Measurements from ENCODE around the gene ZNF511. TPM values are rescaled to one million over a fixed set of nuclear protein-coding genes. Genes with fewer than 3 reads are reported as not detected.
A peak's percentile ranks its signal among the peaks of the same experiment; 100 is the strongest.

Gene ZNF511
- total RNA-seq, 2 experiments from 2014 or later = 68.8 to 95.0 TPM

GRCh38 chr10:133326745-133327650 is 18.3 kb downstream of the ZNF511 start:
- no peak overlapping the region for H3K4me2 ChIP-seq (ENCODE audit: low read length)
- H3K27ac ChIP-seq (ENCODE audit: low read depth, low read length, poor library complexity, severe bottlenecking) = no peak overlapping the region
- no peaks in the 10 kb centered on the region for H4K20me1 ChIP-seq (ENCODE audit: insufficient read depth, low read length)
- CTCF ChIA-PET (ENCODE audit: unreplicated experiment) = no interaction called here
- no peak overlapping the region for H2AFZ ChIP-seq (ENCODE audit: low read length)
- H3K4me1 ChIP-seq (ENCODE audit: insufficient read depth, low read length, poor library complexity, severe bottlenecking) = peaks cover 9% of the 10 kb centered on the region
- no peaks in the 10 kb centered on the region for H3K9me2 ChIP-seq (ENCODE audit: insufficient read depth, low read length)
- POLR2A ChIA-PET = no interaction called here
- DNase-seq (ENCODE audit: low spot score) = no peak
- TF ChIP-seq EZH2phosphoT487 (IDR thresholded peaks at IDR 0.05; ENCODE audit: borderline replicate concordance, low read depth, low read length) = no peak
- no peak for TF ChIP-seq CTCF (conservative IDR thresholded peaks at IDR 0.05; ENCODE audit: low read length)
- no peaks in the 10 kb centered on the region for H3K9me3 ChIP-seq (ENCODE audit: low read length)
- no peak overlapping the region for H3K4me3 ChIP-seq (ENCODE audit: low read depth, low read length, poor library complexity, severe bottlenecking)
- BruUV-seq (replicated peaks) = no TSS peak
- H3K36me3 ChIP-seq (ENCODE audit: insufficient read depth, low read length) = no peaks in the 10 kb centered on the region
- H3K79me2 ChIP-seq (ENCODE audit: insufficient read depth, low read depth, low read length) = no peaks in the 10 kb centered on the region
- intact Hi-C loops (cut with micrococcal nuclease; ENCODE audit: unreplicated experiment) = no loop called here

GRCh38 chr10:133327651-133328357 is 19.1 kb downstream of the ZNF511 start:
- H3K9me2 ChIP-seq (ENCODE audit: insufficient read depth, low read length) = no peaks in the 10 kb centered on the region
- H3K9me3 ChIP-seq (ENCODE audit: low read length) = no peaks in the 10 kb centered on the region
- intact Hi-C loops (cut with micrococcal nuclease; ENCODE audit: unreplicated experiment) = loop anchor here (2.0 kb wide), 2 partner anchors 61 to 169 kb away; no protein-coding TSS in a partner anchor
- CTCF ChIA-PET (ENCODE audit: unreplicated experiment) = no interaction called here
- H3K4me1 ChIP-seq (ENCODE audit: insufficient read depth, low read length, poor library complexity, severe bottlenecking) = peaks cover 9% of the 10 kb centered on the region
- POLR2A ChIA-PET = no interaction called here
- no TSS peak for BruUV-seq (replicated peaks)
- no peak overlapping the region for H3K4me2 ChIP-seq (ENCODE audit: low read length)
- no peak for DNase-seq (ENCODE audit: low spot score)
- TF ChIP-seq EZH2phosphoT487 (IDR thresholded peaks at IDR 0.05; ENCODE audit: borderline replicate concordance, low read depth, low read length) (no peak), CTCF (conservative IDR thresholded peaks at IDR 0.05; ENCODE audit: low read length) (0 out of 2 replicates have a peak, but pooled peaks have one; percentile 21)
- no peaks in the 10 kb centered on the region for H4K20me1 ChIP-seq (ENCODE audit: insufficient read depth, low read length)
- no peaks in the 10 kb centered on the region for H3K79me2 ChIP-seq (ENCODE audit: insufficient read depth, low read depth, low read length)
- H2AFZ ChIP-seq (ENCODE audit: low read length) = no peak overlapping the region
- H3K36me3 ChIP-seq (ENCODE audit: insufficient read depth, low read length) = no peaks in the 10 kb centered on the region
- no peak overlapping the region for H3K27ac ChIP-seq (ENCODE audit: low read depth, low read length, poor library complexity, severe bottlenecking)
- H3K4me3 ChIP-seq (ENCODE audit: low read depth, low read length, poor library complexity, severe bottlenecking) = no peak overlapping the region

Measured in OCI-LY7 (cell line).